GM23338 (cell line): ENCODE results near the gene PSEN2.
"Not testable (repeated sequence)": the region's sequence is repeated elsewhere in the genome, so short reads cannot be mapped to it uniquely, and the experiment has no call there.

Experiments
- CREB1 ChIP-seq: fragments of 250-450 bp; sonication (Bioruptor Pico); IDR thresholded peaks from 2 replicates; pipeline ENCODE4 v1.5.0; 2020; ENCODE audit warnings: low read depth, mild to moderate bottlenecking, moderate library complexity
- EZH2 ChIP-seq: fragments of 200-600 bp; sonication (generic); IDR thresholded peaks from one replicate; pipeline ENCODE4 v1.8.0; 2017; ENCODE audit warnings: antibody characterized with exemption, mild to moderate bottlenecking, low read depth; ENCODE audit not compliant: unreplicated experiment
- EZH2phosphoT487 ChIP-seq: fragments of 200-600 bp; sonication (generic); IDR thresholded peaks from one replicate; pipeline ENCODE4 v1.8.1; 2018; ENCODE audit warnings: antibody characterized with exemption; ENCODE audit not compliant: unreplicated experiment
- POLR2AphosphoS5 ChIP-seq: IDR thresholded peaks from 2 replicates; pipeline ENCODE4 v1.6.1; 2016; ENCODE audit warnings: antibody characterized with exemption, low read depth
- REST ChIP-seq: IDR thresholded peaks from one replicate; pipeline ENCODE4 v1.6.1; 2018; ENCODE audit warnings: antibody characterized with exemption; ENCODE audit not compliant: unreplicated experiment
- ZNF331 ChIP-seq: fragments of 250-450 bp; sonication (Bioruptor Pico); IDR thresholded peaks from 2 replicates; pipeline ENCODE4 v1.5.0; 2020; ENCODE audit warnings: low read depth, mild to moderate bottlenecking, moderate library complexity
- TF ChIP-seq, protein P1 (sequence below), 2 experiments: fragments of 200-600 bp in 1 of 2; sonication (generic) in 1 of 2; conservative IDR thresholded peaks; 2 replicates each; pipeline versions ENCODE4 v1.5.1 to v1.6.1; 2016 to 2017; ENCODE audit warnings: antibody characterized with exemption in 2 of 2, low read depth in 2 of 2, mild to moderate bottlenecking in 2 of 2, moderate library complexity in 1 of 2
- TF ChIP-seq, protein P2 (sequence below): fragments of 250-450 bp; sonication (Bioruptor Pico); IDR thresholded peaks from 2 replicates; pipeline ENCODE4 v1.5.0; 2020; ENCODE audit warnings: mild to moderate bottlenecking, moderate library complexity

DNA sequence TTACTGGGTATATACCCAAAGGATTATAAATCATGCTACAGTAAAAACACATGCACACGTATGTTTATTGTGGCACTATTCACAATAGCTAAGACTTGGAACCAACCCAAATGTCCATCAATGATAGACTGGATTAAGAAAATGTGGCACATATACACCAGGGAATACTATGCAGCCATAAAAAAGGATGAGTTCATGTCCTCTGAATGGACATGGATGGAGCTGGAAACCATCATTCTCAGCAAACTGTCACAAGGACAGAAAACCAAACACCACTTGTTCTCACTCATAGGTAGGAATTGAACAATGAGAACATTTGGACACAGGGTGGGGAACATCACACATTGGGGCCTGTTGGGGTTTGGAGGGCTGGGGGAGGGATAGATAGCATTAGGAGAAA lies 15.9 kb upstream of the PSEN2 start:
- TF ChIP-seq, protein P1, sequence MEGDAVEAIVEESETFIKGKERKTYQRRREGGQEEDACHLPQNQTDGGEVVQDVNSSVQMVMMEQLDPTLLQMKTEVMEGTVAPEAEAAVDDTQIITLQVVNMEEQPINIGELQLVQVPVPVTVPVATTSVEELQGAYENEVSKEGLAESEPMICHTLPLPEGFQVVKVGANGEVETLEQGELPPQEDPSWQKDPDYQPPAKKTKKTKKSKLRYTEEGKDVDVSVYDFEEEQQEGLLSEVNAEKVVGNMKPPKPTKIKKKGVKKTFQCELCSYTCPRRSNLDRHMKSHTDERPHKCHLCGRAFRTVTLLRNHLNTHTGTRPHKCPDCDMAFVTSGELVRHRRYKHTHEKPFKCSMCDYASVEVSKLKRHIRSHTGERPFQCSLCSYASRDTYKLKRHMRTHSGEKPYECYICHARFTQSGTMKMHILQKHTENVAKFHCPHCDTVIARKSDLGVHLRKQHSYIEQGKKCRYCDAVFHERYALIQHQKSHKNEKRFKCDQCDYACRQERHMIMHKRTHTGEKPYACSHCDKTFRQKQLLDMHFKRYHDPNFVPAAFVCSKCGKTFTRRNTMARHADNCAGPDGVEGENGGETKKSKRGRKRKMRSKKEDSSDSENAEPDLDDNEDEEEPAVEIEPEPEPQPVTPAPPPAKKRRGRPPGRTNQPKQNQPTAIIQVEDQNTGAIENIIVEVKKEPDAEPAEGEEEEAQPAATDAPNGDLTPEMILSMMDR (conservative IDR thresholded peaks at IDR 0.05; ENCODE audit: low read depth in 2 of 2): not testable (repeated sequence)
- not testable (repeated sequence) for TF ChIP-seq POLR2AphosphoS5; CREB1; EZH2phosphoT487; REST; EZH2; ZNF331 (CRISPR knock-in tag)
- TF ChIP-seq, protein P2, sequence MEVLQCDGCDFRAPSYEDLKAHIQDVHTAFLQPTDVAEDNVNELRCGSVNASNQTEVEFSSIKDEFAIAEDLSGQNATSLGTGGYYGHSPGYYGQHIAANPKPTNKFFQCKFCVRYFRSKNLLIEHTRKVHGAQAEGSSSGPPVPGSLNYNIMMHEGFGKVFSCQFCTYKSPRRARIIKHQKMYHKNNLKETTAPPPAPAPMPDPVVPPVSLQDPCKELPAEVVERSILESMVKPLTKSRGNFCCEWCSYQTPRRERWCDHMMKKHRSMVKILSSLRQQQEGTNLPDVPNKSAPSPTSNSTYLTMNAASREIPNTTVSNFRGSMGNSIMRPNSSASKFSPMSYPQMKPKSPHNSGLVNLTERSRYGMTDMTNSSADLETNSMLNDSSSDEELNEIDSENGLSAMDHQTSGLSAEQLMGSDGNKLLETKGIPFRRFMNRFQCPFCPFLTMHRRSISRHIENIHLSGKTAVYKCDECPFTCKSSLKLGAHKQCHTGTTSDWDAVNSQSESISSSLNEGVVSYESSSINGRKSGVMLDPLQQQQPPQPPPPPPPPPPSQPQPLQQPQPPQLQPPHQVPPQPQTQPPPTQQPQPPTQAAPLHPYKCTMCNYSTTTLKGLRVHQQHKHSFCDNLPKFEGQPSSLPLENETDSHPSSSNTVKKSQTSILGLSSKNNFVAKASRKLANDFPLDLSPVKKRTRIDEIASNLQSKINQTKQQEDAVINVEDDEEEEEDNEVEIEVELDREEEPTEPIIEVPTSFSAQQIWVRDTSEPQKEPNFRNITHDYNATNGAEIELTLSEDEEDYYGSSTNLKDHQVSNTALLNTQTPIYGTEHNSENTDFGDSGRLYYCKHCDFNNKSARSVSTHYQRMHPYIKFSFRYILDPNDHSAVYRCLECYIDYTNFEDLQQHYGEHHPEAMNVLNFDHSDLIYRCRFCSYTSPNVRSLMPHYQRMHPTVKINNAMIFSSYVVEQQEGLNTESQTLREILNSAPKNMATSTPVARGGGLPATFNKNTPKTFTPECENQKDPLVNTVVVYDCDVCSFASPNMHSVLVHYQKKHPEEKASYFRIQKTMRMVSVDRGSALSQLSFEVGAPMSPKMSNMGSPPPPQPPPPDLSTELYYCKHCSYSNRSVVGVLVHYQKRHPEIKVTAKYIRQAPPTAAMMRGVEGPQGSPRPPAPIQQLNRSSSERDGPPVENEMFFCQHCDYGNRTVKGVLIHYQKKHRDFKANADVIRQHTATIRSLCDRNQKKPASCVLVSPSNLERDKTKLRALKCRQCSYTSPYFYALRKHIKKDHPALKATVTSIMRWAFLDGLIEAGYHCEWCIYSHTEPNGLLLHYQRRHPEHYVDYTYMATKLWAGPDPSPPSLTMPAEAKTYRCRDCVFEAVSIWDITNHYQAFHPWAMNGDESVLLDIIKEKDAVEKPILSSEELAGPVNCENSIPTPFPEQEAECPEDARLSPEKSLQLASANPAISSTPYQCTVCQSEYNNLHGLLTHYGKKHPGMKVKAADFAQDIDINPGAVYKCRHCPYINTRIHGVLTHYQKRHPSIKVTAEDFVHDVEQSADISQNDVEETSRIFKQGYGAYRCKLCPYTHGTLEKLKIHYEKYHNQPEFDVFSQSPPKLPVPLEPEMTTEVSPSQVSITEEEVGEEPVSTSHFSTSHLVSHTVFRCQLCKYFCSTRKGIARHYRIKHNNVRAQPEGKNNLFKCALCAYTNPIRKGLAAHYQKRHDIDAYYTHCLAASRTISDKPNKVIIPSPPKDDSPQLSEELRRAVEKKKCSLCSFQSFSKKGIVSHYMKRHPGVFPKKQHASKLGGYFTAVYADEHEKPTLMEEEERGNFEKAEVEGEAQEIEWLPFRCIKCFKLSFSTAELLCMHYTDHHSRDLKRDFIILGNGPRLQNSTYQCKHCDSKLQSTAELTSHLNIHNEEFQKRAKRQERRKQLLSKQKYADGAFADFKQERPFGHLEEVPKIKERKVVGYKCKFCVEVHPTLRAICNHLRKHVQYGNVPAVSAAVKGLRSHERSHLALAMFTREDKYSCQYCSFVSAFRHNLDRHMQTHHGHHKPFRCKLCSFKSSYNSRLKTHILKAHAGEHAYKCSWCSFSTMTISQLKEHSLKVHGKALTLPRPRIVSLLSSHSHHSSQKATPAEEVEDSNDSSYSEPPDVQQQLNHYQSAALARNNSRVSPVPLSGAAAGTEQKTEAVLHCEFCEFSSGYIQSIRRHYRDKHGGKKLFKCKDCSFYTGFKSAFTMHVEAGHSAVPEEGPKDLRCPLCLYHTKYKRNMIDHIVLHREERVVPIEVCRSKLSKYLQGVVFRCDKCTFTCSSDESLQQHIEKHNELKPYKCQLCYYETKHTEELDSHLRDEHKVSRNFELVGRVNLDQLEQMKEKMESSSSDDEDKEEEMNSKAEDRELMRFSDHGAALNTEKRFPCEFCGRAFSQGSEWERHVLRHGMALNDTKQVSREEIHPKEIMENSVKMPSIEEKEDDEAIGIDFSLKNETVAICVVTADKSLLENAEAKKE: not testable (repeated sequence)
